ENCODE measurements around the gene EZH1. TPM values are rescaled to one million over a fixed set of nuclear protein-coding genes. Genes with fewer than 3 reads are reported as not detected.
A peak's percentile ranks its signal among the peaks of the same experiment; 100 is the strongest.

Gene EZH1
- total and polyA plus RNA-seq, 7 donors = 5.3 to 68.1 (median 41.5) TPM

GRCh38 chr17:42677012-42677857 is 67.6 kb downstream of the EZH1 start:
- Histone ChIP-seq H3K4me1 (peaks cover 0 to 76% (median 71%) of the 10 kb centered on the region in 4 donors), H3K9me3 (no peaks in the 10 kb centered on the region), H3K36me3 (peaks cover 6 to 15% (median 12%) of the 10 kb centered on the region in 4 donors), H3K27ac (peak overlapping the region; percentile 97 to 99 (median 98)), H3K4me3 (peak overlapping the region; percentile 65 to 99 (median 80)), H3K27me3 (no peaks in the 10 kb centered on the region)
- WGBS, 2 donors = 3 to 5% methylated on average over 33 of the region's 33 CpGs
- DNase-seq = peak; percentile 100
- TF ChIP-seq POLR2A (IDR thresholded peaks at IDR 0.05) (no peak), POLR2AphosphoS5 (IDR thresholded peaks at IDR 0.05) (peak in 1 of 4 donors; percentile 45), CTCF (IDR thresholded peaks at IDR 0.05) (no peak), EP300 (IDR thresholded peaks at IDR 0.05) (peak in 1 of 4 donors; percentile 57)
- intact Hi-C loops (cut with DNase I) = no loop called here

GRCh38 chr17:42676424-42677011 is 68.3 kb downstream of the EZH1 start, which contains the start of gene PLEKHH3:
TSS of gene PLEKHH3 (minus strand) at chr17:42676994. CDS start at chr17:42676563, 431 bp downstream.
- H3K4me1 ChIP-seq = peaks cover 0 to 69% (median 64%) of the 10 kb centered on the region in 4 donors
- no peak for DNase-seq
- H3K27ac ChIP-seq = peak within 1 kb of the TSS; percentile 97 to 99 (median 98)
- H3K9me3 ChIP-seq = no peaks in the 10 kb centered on the region
- peak within 1 kb of the TSS; percentile 65 to 99 (median 80) for H3K4me3 ChIP-seq
- no peak for TF ChIP-seq EP300 (IDR thresholded peaks at IDR 0.05)
- peak; percentile 85 to 86 for TF ChIP-seq POLR2A (IDR thresholded peaks at IDR 0.05)
- peak in 1 of 4 experiments; percentile 14 for TF ChIP-seq CTCF (IDR thresholded peaks at IDR 0.05)
- TF ChIP-seq POLR2AphosphoS5 (IDR thresholded peaks at IDR 0.05) = peak; percentile 87 to 97 (median 93)
- peaks cover 12 to 22% (median 19%) of the 10 kb centered on the region in 4 donors for H3K36me3 ChIP-seq
- intact Hi-C loops (cut with DNase I) = no loop called here
- H3K27me3 ChIP-seq = no peaks in the 10 kb centered on the region
- WGBS, 2 donors = 0% methylated on average over 51 of the region's 51 CpGs

GRCh38 chr17:42675965-42676423 is 68.8 kb downstream of the EZH1 start:
- TF ChIP-seq EP300 (IDR thresholded peaks at IDR 0.05) = no peak
- TF ChIP-seq POLR2AphosphoS5 (IDR thresholded peaks at IDR 0.05) = peak in 3 of 4 donors; percentile 49 to 74 (median 61)
- TF ChIP-seq POLR2A (IDR thresholded peaks at IDR 0.05) = peak; percentile 23 to 25
- peak; percentile 87 for DNase-seq
- H3K27ac ChIP-seq = peak overlapping the region; percentile 96 to 99 (median 98)
- peaks cover 0 to 69% (median 60%) of the 10 kb centered on the region in 4 donors for H3K4me1 ChIP-seq
- H3K27me3 ChIP-seq = no peaks in the 10 kb centered on the region
- intact Hi-C loops (cut with DNase I) = no loop called here
- no peaks in the 10 kb centered on the region for H3K9me3 ChIP-seq
- peaks cover 12 to 28% (median 24%) of the 10 kb centered on the region in 4 donors for H3K36me3 ChIP-seq
- H3K4me3 ChIP-seq = peak overlapping the region; percentile 64 to 99 (median 80)
- WGBS, 2 donors = 1% methylated on average over 43 of the region's 43 CpGs

GRCh38 chr17:42675348-42675964 is 69.4 kb downstream of the EZH1 start:
- TF ChIP-seq EP300 (IDR thresholded peaks at IDR 0.05) (no peak), POLR2AphosphoS5 (IDR thresholded peaks at IDR 0.05) (peak in 1 of 4 donors; percentile 5)
- DNase-seq = no peak
- H3K36me3 ChIP-seq = peaks cover 17 to 33% (median 30%) of the 10 kb centered on the region in 4 donors
- H3K27ac ChIP-seq = peak overlapping the region; percentile 96 to 99 (median 98)
- no peaks in the 10 kb centered on the region for H3K27me3 ChIP-seq
- H3K4me1 ChIP-seq = peaks cover 0 to 68% (median 60%) of the 10 kb centered on the region in 4 donors
- no peaks in the 10 kb centered on the region for H3K9me3 ChIP-seq
- 2 to 3% methylated on average over 27 of the region's 27 CpGs for WGBS, 2 donors
- intact Hi-C loops (cut with DNase I) = no loop called here
- H3K4me3 ChIP-seq = peak overlapping the region; percentile 64 to 99 (median 80)

- peaks cover 0 to 62% (median 58%) of the 10 kb centered on the region in 4 donors for H3K4me1 ChIP-seq
- H3K9me3 ChIP-seq = no peaks in the 10 kb centered on the region
- WGBS, 2 donors = 24 to 32% methylated on average over 9 of the region's 9 CpGs
- DNase-seq = no peak
- no peaks in the 10 kb centered on the region for H3K27me3 ChIP-seq
- H3K36me3 ChIP-seq = peaks cover 20 to 39% (median 34%) of the 10 kb centered on the region in 4 donors
- intact Hi-C loops (cut with DNase I) = no loop called here
- peak overlapping the region; percentile 64 to 99 (median 80) for H3K4me3 ChIP-seq
- peak overlapping the region; percentile 96 to 99 (median 98) for H3K27ac ChIP-seq
- TF ChIP-seq CTCF (IDR thresholded peaks at IDR 0.05) = no peak
Measured at GRCh38 chr17:42674755-42675347, 70.0 kb downstream of the EZH1 start.

Data from sigmoid colon (tissue), 7 donors.